ENCODE results near the gene PMPCA.

- TF ChIP-seq CTCF (IDR thresholded peaks at IDR 0.05; ENCODE audit: insufficient read depth, low read depth, low read length) (no peak), EZH2 (IDR thresholded peaks at IDR 0.05; ENCODE audit: insufficient read depth, low read length) (no peak)
Measured at GRCh38 chr9:136470792-136471469, 60.5 kb downstream of the PMPCA start.

Measured in astrocyte (in vitro differentiated cells and primary cell).